Immature natural killer cell (primary cell): ENCODE results near the gene RANBP17. TPM values are rescaled to one million over a fixed set of nuclear protein-coding genes. Genes with fewer than 3 reads are reported as not detected.

Experiments
- DNase-seq, 3 donors: peaks; one replicate each; pipeline ENCODE4 v3.0.0; 2022; ENCODE audit warnings: mixed read lengths in 1 of 3
- H3K27ac Mint-ChIP-seq, 6 donors: one replicate each; pipeline ENCODE4 v1.8.0; 2020; ENCODE audit warnings: mixed read lengths in 6 of 6, mild to moderate bottlenecking in 5 of 6, inconsistent platforms in 4 of 6, moderate library complexity in 3 of 6
- H3K27me3 Mint-ChIP-seq, 3 donors: one replicate each; pipeline ENCODE4 v1.8.0; 2020 to 2021; ENCODE audit warnings: low read depth in 3 of 3, mild to moderate bottlenecking in 3 of 3, mixed read lengths in 3 of 3, moderate library complexity in 3 of 3, inconsistent platforms in 1 of 3
- H3K36me3 Mint-ChIP-seq, 3 donors: one replicate each; pipeline ENCODE4 v1.8.0; 2020; ENCODE audit warnings: mixed read lengths in 3 of 3, inconsistent platforms in 2 of 3, mild to moderate bottlenecking in 2 of 3
- H3K4me1 Mint-ChIP-seq, 2 donors: one replicate each; pipeline ENCODE4 v1.8.0; 2020; ENCODE audit warnings: inconsistent platforms in 2 of 2, mild to moderate bottlenecking in 2 of 2, mixed read lengths in 2 of 2, moderate library complexity in 1 of 2
- H3K4me3 Mint-ChIP-seq, 5 donors: one replicate each; pipeline ENCODE4 v1.8.0; 2020; ENCODE audit warnings: mild to moderate bottlenecking in 5 of 5, mixed read lengths in 5 of 5, inconsistent platforms in 3 of 5, moderate library complexity in 3 of 5
- H3K9me3 Mint-ChIP-seq, 6 donors: one replicate each; pipeline ENCODE4 v1.8.0; 2020; ENCODE audit warnings: mild to moderate bottlenecking in 6 of 6, mixed read lengths in 6 of 6, inconsistent platforms in 4 of 6, moderate library complexity in 3 of 6
- polyA plus RNA-seq, 3 donors: library from polyadenylated mRNA; unstranded; fragments of 300-500 nt; fragmentation: Illumina TruSeq; gene quantifications; one replicate each; pipeline ENCODE4 v1.2.3, GENCODE V29; 2021

RANBP17 gene
- polyA plus RNA-seq, 3 donors from 2014 or later, result 0.91 to 4.8 (median 1.7) TPM

GRCh38 chr5:171236651-171237050 is 374.8 kb downstream of the RANBP17 start:
- H3K4me1 Mint-ChIP-seq, result peaks cover 13 to 14% of the 10 kb centered on the region in 2 donors
- H3K4me3 Mint-ChIP-seq, result no peak overlapping the region
- H3K27ac Mint-ChIP-seq, result no peak overlapping the region
- H3K9me3 Mint-ChIP-seq, result no peaks in the 10 kb centered on the region
- peaks cover 0 to 7% (median 2%) of the 10 kb centered on the region in 3 donors for H3K27me3 Mint-ChIP-seq
- DNase-seq, result no peak
- no peaks in the 10 kb centered on the region for H3K36me3 Mint-ChIP-seq

GRCh38 chr5:171242521-171242920 is 380.7 kb downstream of the RANBP17 start:
- peaks cover 13 to 22% of the 10 kb centered on the region in 2 donors for H3K4me1 Mint-ChIP-seq

GRCh38 chr5:171246231-171246630 is 384.4 kb downstream of the RANBP17 start:
- peaks cover 9 to 30% (median 21%) of the 10 kb centered on the region in 6 donors for H3K9me3 Mint-ChIP-seq
- DNase-seq, result no peak
- H3K27ac Mint-ChIP-seq, result no peak overlapping the region
- H3K4me1 Mint-ChIP-seq, result peaks cover 0 to 7% of the 10 kb centered on the region in 2 donors
- H3K27me3 Mint-ChIP-seq, result peaks cover 0 to 9% (median 2%) of the 10 kb centered on the region in 3 donors
- H3K4me3 Mint-ChIP-seq, result no peak overlapping the region
- peaks cover 15 to 17% (median 16%) of the 10 kb centered on the region in 3 donors for H3K36me3 Mint-ChIP-seq

More at GRCh38 chr5:171242521-171242920, 380.7 kb downstream of the RANBP17 start:
- Mint-ChIP-seq H3K9me3 (peaks cover 0 to 4% (median under 1%) of the 10 kb centered on the region in 6 donors), H3K27ac (no peak overlapping the region), H3K27me3 (no peaks in the 10 kb centered on the region), H3K36me3 (peaks cover 0 to under 1% (median 0%) of the 10 kb centered on the region in 3 donors), H3K4me3 (no peak overlapping the region)
- no peak for DNase-seq

- DNase-seq, result no peak
- Mint-ChIP-seq H3K27ac (no peak overlapping the region), H3K27me3 (peaks cover 0 to 14% (median 3%) of the 10 kb centered on the region in 3 donors), H3K4me3 (no peak overlapping the region), H3K36me3 (peaks cover 17 to 20% (median 18%) of the 10 kb centered on the region in 3 donors), H3K9me3 (peaks cover 5 to 30% (median 21%) of the 10 kb centered on the region in 6 donors), H3K4me1 (peaks cover 0 to 7% of the 10 kb centered on the region in 2 donors)
These were observed 387.6 kb downstream of the RANBP17 start for GRCh38 chr5:171249460-171249859.

- DNase-seq, result no peak
- peaks cover 5 to 30% (median 21%) of the 10 kb centered on the region in 6 donors for H3K9me3 Mint-ChIP-seq
- H3K27me3 Mint-ChIP-seq, result peaks cover 0 to 17% (median 4%) of the 10 kb centered on the region in 3 donors
- no peak overlapping the region for H3K4me3 Mint-ChIP-seq
- no peak overlapping the region for H3K27ac Mint-ChIP-seq
- peaks cover 0 to 7% of the 10 kb centered on the region in 2 donors for H3K4me1 Mint-ChIP-seq
- H3K36me3 Mint-ChIP-seq, result peaks cover 17 to 20% (median 18%) of the 10 kb centered on the region in 3 donors
These were observed 388.9 kb downstream of the RANBP17 start for GRCh38 chr5:171250738-171251137.

- DNase-seq, result no peak
- H3K36me3 Mint-ChIP-seq, result peaks cover 17 to 20% (median 18%) of the 10 kb centered on the region in 3 donors
- H3K9me3 Mint-ChIP-seq, result peaks cover 5 to 30% (median 21%) of the 10 kb centered on the region in 6 donors
- H3K27me3 Mint-ChIP-seq, result peaks cover 0 to 17% (median 4%) of the 10 kb centered on the region in 3 donors
- peak overlapping the region in 1 of 6 donors; percentile 41 for H3K27ac Mint-ChIP-seq
- H3K4me3 Mint-ChIP-seq, result no peak overlapping the region
- peaks cover 0 to 7% of the 10 kb centered on the region in 2 donors for H3K4me1 Mint-ChIP-seq
These were observed 389.7 kb downstream of the RANBP17 start for GRCh38 chr5:171251519-171251918.

- peaks cover 5 to 27% (median 21%) of the 10 kb centered on the region in 6 donors for H3K9me3 Mint-ChIP-seq
- no peaks in the 10 kb centered on the region for H3K4me1 Mint-ChIP-seq
- DNase-seq, result no peak
- no peak overlapping the region for H3K27ac Mint-ChIP-seq
- peaks cover 16 to 20% (median 17%) of the 10 kb centered on the region in 3 donors for H3K36me3 Mint-ChIP-seq
- H3K27me3 Mint-ChIP-seq, result peaks cover 0 to 17% (median 4%) of the 10 kb centered on the region in 3 donors
- no peak overlapping the region for H3K4me3 Mint-ChIP-seq
These were observed 390.9 kb downstream of the RANBP17 start for GRCh38 chr5:171252674-171253073.

GRCh38 chr5:171258737-171259415 is 397.1 kb downstream of the RANBP17 start:
- Mint-ChIP-seq H3K4me1 (peaks cover 7 to 14% of the 10 kb centered on the region in 2 donors), H3K36me3 (no peaks in the 10 kb centered on the region)
- no peak for DNase-seq

GRCh38 chr5:171261361-171261760 is 399.5 kb downstream of the RANBP17 start:
- peaks cover 29 to 38% of the 10 kb centered on the region in 2 donors for H3K4me1 Mint-ChIP-seq
- no peaks in the 10 kb centered on the region for H3K9me3 Mint-ChIP-seq
- no peaks in the 10 kb centered on the region for H3K36me3 Mint-ChIP-seq
- H3K4me3 Mint-ChIP-seq, result no peak overlapping the region
- no peak for DNase-seq
- no peak overlapping the region for H3K27ac Mint-ChIP-seq
- peaks cover 0 to 3% (median 0%) of the 10 kb centered on the region in 3 donors for H3K27me3 Mint-ChIP-seq

More at GRCh38 chr5:171258737-171259415, 397.1 kb downstream of the RANBP17 start:
- no peak overlapping the region for H3K27ac Mint-ChIP-seq
- H3K9me3 Mint-ChIP-seq, result no peaks in the 10 kb centered on the region
- no peak overlapping the region for H3K4me3 Mint-ChIP-seq
- H3K27me3 Mint-ChIP-seq, result peaks cover 0 to 4% (median 2%) of the 10 kb centered on the region in 3 donors

GRCh38 chr5:171261904-171262303 is 400.1 kb downstream of the RANBP17 start:
- DNase-seq, result no peak
- Mint-ChIP-seq H3K27me3 (peaks cover 0 to 3% (median 0%) of the 10 kb centered on the region in 3 donors), H3K9me3 (no peaks in the 10 kb centered on the region), H3K36me3 (no peaks in the 10 kb centered on the region), H3K4me1 (peaks cover 30 to 38% of the 10 kb centered on the region in 2 donors), H3K4me3 (no peak overlapping the region), H3K27ac (peak overlapping the region in 1 of 6 donors; percentile 51)

- H3K4me3 Mint-ChIP-seq, result no peak overlapping the region
- peaks cover 35 to 45% of the 10 kb centered on the region in 2 donors for H3K4me1 Mint-ChIP-seq
- no peaks in the 10 kb centered on the region for H3K9me3 Mint-ChIP-seq
- H3K36me3 Mint-ChIP-seq, result no peaks in the 10 kb centered on the region
- peaks cover 0 to 3% (median 0%) of the 10 kb centered on the region in 3 donors for H3K27me3 Mint-ChIP-seq
- H3K27ac Mint-ChIP-seq, result no peak overlapping the region
- no peak for DNase-seq
These were observed 401.4 kb downstream of the RANBP17 start for GRCh38 chr5:171263181-171263580.

- H3K27ac Mint-ChIP-seq, result peak overlapping the region in 5 of 6 donors; percentile 0 to 24 (median 4)
- H3K4me3 Mint-ChIP-seq, result peak overlapping the region; percentile 47 to 79 (median 69)
- H3K4me1 Mint-ChIP-seq, result peaks cover 47 to 57% of the 10 kb centered on the region in 2 donors
These were observed 403.0 kb downstream of the RANBP17 start for GRCh38 chr5:171264843-171265242.

GRCh38 chr5:171268700-171269620 is 407.1 kb downstream of the RANBP17 start:
- no peaks in the 10 kb centered on the region for H3K9me3 Mint-ChIP-seq
- peaks cover 0 to 2% (median 1%) of the 10 kb centered on the region in 3 donors for H3K27me3 Mint-ChIP-seq
- peaks cover 53 to 67% of the 10 kb centered on the region in 2 donors for H3K4me1 Mint-ChIP-seq
- DNase-seq, result no peak
- peak overlapping the region in 1 of 5 donors; percentile 34 for H3K4me3 Mint-ChIP-seq
- peaks cover 0 to 3% (median 0%) of the 10 kb centered on the region in 3 donors for H3K36me3 Mint-ChIP-seq
- H3K27ac Mint-ChIP-seq, result peak overlapping the region in 1 of 6 donors; percentile 35

More at GRCh38 chr5:171264843-171265242, 403.0 kb downstream of the RANBP17 start:
- H3K36me3 Mint-ChIP-seq, result no peaks in the 10 kb centered on the region
- peaks cover 0 to 3% (median 0%) of the 10 kb centered on the region in 3 donors for H3K27me3 Mint-ChIP-seq
- DNase-seq, result peak; percentile 15 to 45 (median 30)
- no peaks in the 10 kb centered on the region for H3K9me3 Mint-ChIP-seq
